Progenitor cell of endocrine pancreas (in vitro differentiated cells): ENCODE data around the gene EPB41L4B. TPM values are rescaled to one million over a fixed set of nuclear protein-coding genes. Genes with fewer than 3 reads are reported as not detected.

ENCODE experiments used
- DNase-seq: peaks from one replicate; pipeline ENCODE4 v3.0.0; 2021; ENCODE audit warnings: low spot score; ENCODE audit not compliant: unreplicated experiment
- H3K27ac Mint-ChIP-seq: 2 replicates; pipeline ENCODE4 v1.8.0; 2021; ENCODE audit warnings: mild to moderate bottlenecking, moderate library complexity, mixed read lengths
- H3K27me3 Mint-ChIP-seq: 2 replicates; pipeline ENCODE4 v1.8.0; 2021; ENCODE audit warnings: mixed read lengths
- H3K36me3 Mint-ChIP-seq: 2 replicates; pipeline ENCODE4 v1.8.0; 2022; ENCODE audit warnings: mixed read lengths; ENCODE audit not compliant: insufficient read depth
- H3K4me1 Mint-ChIP-seq: 2 replicates; pipeline ENCODE4 v1.8.0; 2021; ENCODE audit warnings: low read depth, mixed read lengths
- H3K4me3 Mint-ChIP-seq: 2 replicates; pipeline ENCODE4 v1.8.0; 2021; ENCODE audit warnings: low read depth, mild to moderate bottlenecking, moderate library complexity, mixed read lengths
- H3K9me3 Mint-ChIP-seq: 2 replicates; pipeline ENCODE4 v1.8.0; 2021; ENCODE audit warnings: low read depth, mixed read lengths
- CTCF ChIP-seq: fragments of 200-600 bp; sonication (generic); IDR thresholded peaks from one replicate; pipeline ENCODE4 v1.5.0; 2021; ENCODE audit warnings: antibody characterized with exemption, mild to moderate bottlenecking; ENCODE audit not compliant: unreplicated experiment
- total RNA-seq: library from RNA; stranded (reverse); gene quantifications from 2 replicates; pipeline ENCODE4 v1.2.1, GENCODE V29; 2021

Gene EPB41L4B
- total RNA-seq, 1 donor from 2014 or later, result 7.7 TPM

DNA sequence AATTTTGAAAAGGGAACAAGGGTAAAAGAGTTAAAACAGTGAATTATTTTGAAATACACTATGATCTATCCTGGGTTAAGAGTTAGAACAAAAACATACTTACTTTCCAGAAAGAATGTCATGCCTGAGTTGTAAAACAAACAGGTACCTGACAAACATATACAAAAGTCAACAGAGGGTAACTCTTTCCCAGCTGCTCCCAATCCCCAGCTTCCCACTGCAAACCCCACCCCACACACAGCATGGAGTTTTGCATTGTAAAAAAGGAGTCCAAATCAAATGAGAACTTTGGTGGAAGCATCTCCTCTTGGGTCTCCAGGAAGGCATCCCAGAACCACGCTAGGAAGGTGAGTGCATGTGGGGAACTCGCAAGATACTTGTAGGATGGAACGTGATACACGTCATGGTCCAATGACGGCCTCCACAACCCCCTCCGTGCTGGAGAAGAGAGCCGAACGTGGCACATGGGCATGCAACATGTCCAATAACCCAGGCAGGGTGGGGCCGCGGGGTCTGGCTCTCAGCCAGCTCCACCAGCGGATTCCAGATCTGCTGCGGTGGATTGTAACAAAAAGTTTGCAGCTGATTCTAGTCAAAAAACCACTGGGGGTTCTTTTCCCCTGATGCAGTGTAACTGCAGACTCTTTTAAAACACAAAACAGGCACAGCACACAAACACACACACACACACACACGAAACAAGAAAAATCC lies 55.8 kb downstream of the EPB41L4B start:
- H3K27ac Mint-ChIP-seq, result no peak overlapping the region

DNA sequence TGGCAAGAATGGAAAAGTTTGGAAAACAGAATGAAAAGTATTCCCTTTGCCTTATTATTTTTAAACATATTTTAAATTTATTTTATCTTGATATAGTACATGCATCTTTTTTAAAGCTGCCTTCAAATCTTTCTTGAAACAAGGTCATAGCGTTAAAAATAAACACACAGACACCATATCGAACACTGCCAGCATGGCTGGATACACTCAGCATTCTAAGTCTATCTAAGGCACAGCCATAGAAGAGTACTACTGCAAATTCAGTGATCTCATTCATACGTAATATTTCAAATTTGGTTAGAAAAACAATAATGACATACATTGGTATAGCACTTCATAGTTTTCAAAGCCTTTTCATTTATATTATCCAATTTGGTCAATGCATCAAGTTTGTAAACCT lies 57.5 kb downstream of the EPB41L4B start:
- H3K36me3 Mint-ChIP-seq, result peaks cover 6% of the 10 kb centered on the region
- peaks cover 5% of the 10 kb centered on the region for H3K9me3 Mint-ChIP-seq
- DNase-seq, result no peak
- H3K27me3 Mint-ChIP-seq, result peaks cover 2% of the 10 kb centered on the region
- TF ChIP-seq CTCF, result no peak
- no peak overlapping the region for H3K27ac Mint-ChIP-seq
- peaks cover 9% of the 10 kb centered on the region for H3K4me1 Mint-ChIP-seq
- no peak overlapping the region for H3K4me3 Mint-ChIP-seq

More for the DNA sequence above, 55.8 kb downstream of the EPB41L4B start:
- Mint-ChIP-seq H3K4me1 (peaks cover 9% of the 10 kb centered on the region), H3K36me3 (peaks cover 9% of the 10 kb centered on the region), H3K9me3 (peaks cover 5% of the 10 kb centered on the region), H3K27me3 (no peaks in the 10 kb centered on the region), H3K4me3 (no peak overlapping the region)
- DNase-seq, result no peak
- TF ChIP-seq CTCF, result no peak

DNA sequence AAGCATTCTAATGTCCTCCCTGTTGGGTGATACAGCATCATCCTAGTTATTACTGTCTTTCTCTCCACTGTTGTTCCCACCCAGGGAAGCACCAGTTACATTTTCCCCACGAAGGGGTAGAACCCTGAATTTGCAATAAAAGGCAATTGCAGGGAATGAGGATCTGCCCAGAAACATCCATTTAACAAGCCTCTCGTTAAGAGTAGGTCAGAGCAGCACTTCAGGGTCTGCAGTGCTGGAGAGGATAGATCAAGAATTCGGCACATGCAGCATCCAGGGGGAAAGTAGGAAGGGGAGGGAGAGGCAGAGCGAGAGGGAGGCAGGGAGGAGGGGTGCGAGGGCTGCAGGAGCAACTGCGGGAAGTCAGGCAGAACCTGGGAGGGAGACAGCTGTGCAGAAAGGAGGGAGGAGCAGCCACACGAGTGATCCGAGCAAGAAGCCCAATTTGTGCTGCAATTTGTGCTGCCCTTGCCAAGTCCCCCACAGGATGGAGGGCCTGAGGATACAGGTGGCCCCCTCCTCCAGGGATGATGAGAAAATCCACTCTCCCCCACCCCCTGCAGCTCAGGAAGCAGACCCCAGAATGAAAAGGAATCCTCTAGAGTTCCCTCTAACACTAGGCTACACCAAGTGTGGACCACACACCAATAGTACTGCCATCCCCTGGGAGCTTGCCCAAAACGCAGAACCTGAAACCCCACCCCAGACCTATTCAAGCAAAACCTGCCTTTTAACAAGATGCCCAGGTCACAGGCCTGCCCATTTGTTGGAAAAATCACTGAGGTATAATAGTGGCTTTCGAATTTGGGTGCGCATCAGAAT lies 62.2 kb downstream of the EPB41L4B start:
- no peaks in the 10 kb centered on the region for H3K36me3 Mint-ChIP-seq
- no peaks in the 10 kb centered on the region for H3K4me1 Mint-ChIP-seq
- H3K9me3 Mint-ChIP-seq, result no peaks in the 10 kb centered on the region
- TF ChIP-seq CTCF, result no peak
- H3K4me3 Mint-ChIP-seq, result no peak overlapping the region
- DNase-seq, result no peak
- H3K27me3 Mint-ChIP-seq, result peaks cover 3% of the 10 kb centered on the region
- no peak overlapping the region for H3K27ac Mint-ChIP-seq

GRCh38 chr9:109256336-109256735 lies 64.5 kb downstream of the EPB41L4B start:
- H3K36me3 Mint-ChIP-seq, result no peaks in the 10 kb centered on the region
- peaks cover 3% of the 10 kb centered on the region for H3K27me3 Mint-ChIP-seq
- H3K9me3 Mint-ChIP-seq, result no peaks in the 10 kb centered on the region
- H3K27ac Mint-ChIP-seq, result no peak overlapping the region
- H3K4me1 Mint-ChIP-seq, result peaks cover 7% of the 10 kb centered on the region
- H3K4me3 Mint-ChIP-seq, result no peak overlapping the region
- no peak for TF ChIP-seq CTCF
- DNase-seq, result no peak

- Mint-ChIP-seq H3K27ac (no peak overlapping the region), H3K4me1 (peaks cover 15% of the 10 kb centered on the region), H3K9me3 (no peaks in the 10 kb centered on the region), H3K27me3 (peaks cover 3% of the 10 kb centered on the region), H3K36me3 (no peaks in the 10 kb centered on the region), H3K4me3 (no peak overlapping the region)
- TF ChIP-seq CTCF, result no peak
- DNase-seq, result no peak
Measured at GRCh38 chr9:109255394-109255793, 65.5 kb downstream of the EPB41L4B start.
